Measurements from ENCODE around the gene SLC35G1.

DNA sequence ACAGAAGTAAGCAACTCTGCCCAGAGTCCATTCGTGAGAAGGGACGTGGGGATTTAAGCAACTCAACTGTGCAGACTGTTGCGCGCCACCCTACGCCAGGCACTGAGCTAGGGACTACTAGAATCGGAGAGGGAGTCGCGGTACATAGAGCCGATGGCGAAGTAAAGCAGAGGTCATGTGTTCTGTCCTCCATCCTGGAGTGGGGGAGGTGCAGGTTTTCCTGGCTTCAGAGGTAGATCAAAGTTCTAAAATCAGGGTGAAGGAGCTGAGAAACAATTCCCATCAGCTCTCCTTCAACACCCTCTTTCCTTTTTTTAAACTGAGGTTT, 23.2 kb downstream of the SLC35G1 start:
- TF ChIP-seq ZNF70 (CRISPR knock-in tag; IDR thresholded peaks at IDR 0.05) (no peak), ARNTL (CRISPR knock-in tag; IDR thresholded peaks at IDR 0.05; ENCODE audit: borderline replicate concordance, low read depth) (no peak), CSDC2 (CRISPR knock-in tag; IDR thresholded peaks at IDR 0.05) (no peak), GLIS3 (CRISPR knock-in tag; IDR thresholded peaks at IDR 0.05) (no peak), ZNF8 (CRISPR knock-in tag; IDR thresholded peaks at IDR 0.05) (no peak), TSHZ2 (CRISPR knock-in tag; IDR thresholded peaks at IDR 0.05) (no peak)
- TF ChIP-seq, protein P1, sequence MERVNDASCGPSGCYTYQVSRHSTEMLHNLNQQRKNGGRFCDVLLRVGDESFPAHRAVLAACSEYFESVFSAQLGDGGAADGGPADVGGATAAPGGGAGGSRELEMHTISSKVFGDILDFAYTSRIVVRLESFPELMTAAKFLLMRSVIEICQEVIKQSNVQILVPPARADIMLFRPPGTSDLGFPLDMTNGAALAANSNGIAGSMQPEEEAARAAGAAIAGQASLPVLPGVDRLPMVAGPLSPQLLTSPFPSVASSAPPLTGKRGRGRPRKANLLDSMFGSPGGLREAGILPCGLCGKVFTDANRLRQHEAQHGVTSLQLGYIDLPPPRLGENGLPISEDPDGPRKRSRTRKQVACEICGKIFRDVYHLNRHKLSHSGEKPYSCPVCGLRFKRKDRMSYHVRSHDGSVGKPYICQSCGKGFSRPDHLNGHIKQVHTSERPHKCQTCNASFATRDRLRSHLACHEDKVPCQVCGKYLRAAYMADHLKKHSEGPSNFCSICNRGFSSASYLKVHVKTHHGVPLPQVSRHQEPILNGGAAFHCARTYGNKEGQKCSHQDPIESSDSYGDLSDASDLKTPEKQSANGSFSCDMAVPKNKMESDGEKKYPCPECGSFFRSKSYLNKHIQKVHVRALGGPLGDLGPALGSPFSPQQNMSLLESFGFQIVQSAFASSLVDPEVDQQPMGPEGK (CRISPR knock-in tag; IDR thresholded peaks at IDR 0.05; ENCODE audit: borderline replicate concordance): no peak
